Erythroblast (primary cell): ENCODE results near the gene PTPRT.

Source experiments
- GATA1 ChIP-seq: IDR thresholded peaks from 2 replicates; pipeline ENCODE4 v1.6.1; 2011; ENCODE audit warnings: low read depth, mild to moderate bottlenecking, control low read depth, low read length, moderate library complexity
- POLR2A ChIP-seq: IDR thresholded peaks from 2 replicates; pipeline ENCODE4 v1.6.1; 2011; ENCODE audit warnings: mild to moderate bottlenecking, low read length

GRCh38 chr20:42788707-42789106, 401.0 kb downstream of the PTPRT start:
- TF ChIP-seq POLR2A (no peak), GATA1 (no peak)
